Neural progenitor cell (in vitro differentiated cells): Measurements from ENCODE around the gene NBEAL2. TPM values are rescaled to one million over a fixed set of nuclear protein-coding genes. Genes with fewer than 3 reads are reported as not detected.
"Not testable (repeated sequence)": the region's sequence is repeated elsewhere in the genome, so short reads cannot be mapped to it uniquely, and the experiment has no call there.

Source experiments
- DNase-seq: peaks from one replicate; pipeline ENCODE4 v3.0.0-alpha.2; 2016; ENCODE audit warnings: low spot score
- H2AFZ ChIP-seq: fragments of 200-600 bp; sonication (generic); replicated peaks from 2 replicates; pipeline ENCODE4 v1.6.1; 2016; ENCODE audit warnings: antibody characterized with exemption
- H3F3A ChIP-seq: fragments of 200-600 bp; sonication (generic); 2 replicates; pipeline ENCODE4 v1.6.1; 2016; ENCODE audit warnings: antibody characterized with exemption, low read depth
- H3K27ac ChIP-seq: fragments of 200-600 bp; sonication (generic); 2 replicates; pipeline ENCODE4 v1.5.1; 2016; ENCODE audit warnings: mild to moderate bottlenecking
- H3K27me3 ChIP-seq: fragments of 200-600 bp; sonication (generic); 2 replicates; pipeline ENCODE4 v1.6.1; 2016; ENCODE audit warnings: mild to moderate bottlenecking, moderate library complexity
- H3K36me3 ChIP-seq: fragments of 200-600 bp; sonication (generic); 2 replicates; pipeline ENCODE4 v1.5.1; 2016
- H3K4me1 ChIP-seq: fragments of 200-600 bp; sonication (generic); 2 replicates; pipeline ENCODE4 v1.6.1; 2016; ENCODE audit warnings: mixed run types
- H3K4me2 ChIP-seq: fragments of 200-600 bp; sonication (generic); 2 replicates; pipeline ENCODE4 v1.6.1; 2016
- H3K4me3 ChIP-seq: fragments of 200-600 bp; sonication (generic); 2 replicates; pipeline ENCODE4 v1.5.1; 2016
- H3K79me2 ChIP-seq: fragments of 200-600 bp; sonication (generic); 2 replicates; pipeline ENCODE4 v1.6.1; 2016; ENCODE audit warnings: low read depth
- H3K9ac ChIP-seq: fragments of 200-600 bp; sonication (generic); 2 replicates; pipeline ENCODE4 v1.6.1; 2016
- H3K9me3 ChIP-seq: fragments of 200-600 bp; sonication (generic); 2 replicates; pipeline ENCODE4 v1.5.1; 2016; ENCODE audit warnings: low read depth
- H4K20me1 ChIP-seq: fragments of 200-600 bp; sonication (generic); 2 replicates; pipeline ENCODE4 v1.6.1; 2016; ENCODE audit warnings: low read depth
- H3K27ac Mint-ChIP-seq: 3 replicates; pipeline ENCODE4 v1.8.0; 2021; ENCODE audit warnings: mixed read lengths
- H3K27me3 Mint-ChIP-seq: 2 replicates; pipeline ENCODE4 v1.8.0; 2022; ENCODE audit warnings: low read depth, mild to moderate bottlenecking, inconsistent platforms, moderate library complexity, mixed read lengths; ENCODE audit not compliant: insufficient read depth
- H3K36me3 Mint-ChIP-seq: 3 replicates; pipeline ENCODE4 v1.8.0; 2021; ENCODE audit warnings: mixed read lengths
- H3K4me1 Mint-ChIP-seq: 3 replicates; pipeline ENCODE4 v1.8.0; 2021; ENCODE audit warnings: mixed read lengths
- H3K4me3 Mint-ChIP-seq: 3 replicates; pipeline ENCODE4 v1.8.0; 2021; ENCODE audit warnings: mild to moderate bottlenecking, moderate library complexity, mixed read lengths
- H3K9me3 Mint-ChIP-seq: 3 replicates; pipeline ENCODE4 v1.8.0; 2020; ENCODE audit warnings: mixed read lengths
- EZH2 ChIP-seq: fragments of 200-600 bp; sonication (generic); IDR thresholded peaks from 2 replicates; pipeline ENCODE4 v1.6.1; 2017; ENCODE audit warnings: antibody characterized with exemption, mild to moderate bottlenecking, moderate library complexity
- EZH2phosphoT487 ChIP-seq: fragments of 200-600 bp; sonication (generic); IDR thresholded peaks from 2 replicates; pipeline ENCODE4 v1.6.1; 2017; ENCODE audit warnings: antibody characterized with exemption
- total RNA-seq: library from RNA; depleted of rRNA; stranded (reverse); fragments of >200 nt; gene quantifications from 2 replicates; pipeline ENCODE4 v1.2.3, GENCODE V29; 2015; ENCODE audit warnings: low replicate concordance
- TF ChIP-seq, protein P1 (sequence below): fragments of 200-600 bp; sonication (generic); IDR thresholded peaks from 2 replicates; pipeline ENCODE4 v1.5.1; 2017; ENCODE audit warnings: antibody characterized with exemption, mild to moderate bottlenecking

Gene NBEAL2
- total RNA-seq, 1 donor from 2014 or later = 6.3 TPM

DNA sequence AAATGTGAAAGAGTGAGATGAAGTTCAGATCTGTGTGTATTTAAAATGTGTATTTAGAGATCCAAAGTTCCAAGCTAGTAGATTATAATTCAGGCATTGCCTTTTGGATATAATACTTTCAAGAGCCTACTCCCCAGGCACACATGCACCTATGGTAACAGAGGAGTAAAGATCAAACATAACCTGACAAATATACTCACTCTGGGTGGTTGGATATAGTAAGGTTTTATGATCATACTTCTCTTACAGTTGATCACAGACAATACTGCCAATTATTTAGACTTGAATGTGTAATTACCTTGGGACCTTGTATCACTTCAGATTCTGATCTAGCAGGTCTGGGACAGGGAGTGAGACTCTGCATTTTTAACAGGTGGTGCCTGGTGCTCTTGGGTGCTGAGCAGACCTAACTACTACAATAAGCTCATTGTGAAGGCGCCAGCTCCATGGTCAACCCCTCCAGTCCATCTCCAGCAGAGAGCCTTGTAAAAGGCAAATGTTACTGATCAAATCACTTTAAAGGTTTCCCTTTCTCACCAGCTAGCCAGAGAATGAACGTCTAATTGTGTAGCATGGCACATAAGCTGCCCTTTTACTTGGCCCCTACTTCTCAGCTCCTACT is 55.5 kb downstream of the NBEAL2 start:
- H3K27ac Mint-ChIP-seq = no peak overlapping the region
- no peaks in the 10 kb centered on the region for H3K9me3 Mint-ChIP-seq
- no peak for DNase-seq

DNA sequence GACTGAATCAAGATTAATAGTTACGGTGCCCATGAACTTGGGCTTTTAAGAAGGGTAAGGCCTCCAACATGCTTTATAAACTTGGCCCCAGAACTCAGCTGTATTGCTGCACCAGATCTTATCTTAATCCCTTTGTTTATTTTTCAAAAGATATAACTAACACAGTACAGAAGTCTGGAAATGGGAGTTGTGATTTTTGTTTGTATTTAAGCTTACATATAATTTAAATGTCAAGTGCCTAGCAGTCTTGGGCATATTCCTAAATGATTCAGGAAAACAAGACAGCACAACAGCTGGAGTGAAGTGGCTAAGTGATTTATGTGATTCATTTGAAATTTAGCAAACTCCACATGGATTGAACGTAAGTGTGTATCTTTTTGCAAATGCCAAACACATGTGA is 56.2 kb downstream of the NBEAL2 start:
- Mint-ChIP-seq H3K4me1 (no peaks in the 10 kb centered on the region), H3K4me3 (no peak overlapping the region), H3K36me3 (peaks cover 39% of the 10 kb centered on the region), H3K27me3 (no peaks in the 10 kb centered on the region), H3K9me3 (no peaks in the 10 kb centered on the region), H3K27ac (no peak overlapping the region)
- peaks cover 26% of the 10 kb centered on the region for H3K36me3 ChIP-seq
- no peaks in the 10 kb centered on the region for H3F3A ChIP-seq
- H3K9ac ChIP-seq = no peak overlapping the region
- H3K27ac ChIP-seq = no peak overlapping the region
- H3K4me2 ChIP-seq = no peak overlapping the region
- H2AFZ ChIP-seq = no peak overlapping the region
- H3K4me3 ChIP-seq = no peak overlapping the region
- TF ChIP-seq EZH2 (no peak), EZH2phosphoT487 (no peak)
- TF ChIP-seq, protein P1, sequence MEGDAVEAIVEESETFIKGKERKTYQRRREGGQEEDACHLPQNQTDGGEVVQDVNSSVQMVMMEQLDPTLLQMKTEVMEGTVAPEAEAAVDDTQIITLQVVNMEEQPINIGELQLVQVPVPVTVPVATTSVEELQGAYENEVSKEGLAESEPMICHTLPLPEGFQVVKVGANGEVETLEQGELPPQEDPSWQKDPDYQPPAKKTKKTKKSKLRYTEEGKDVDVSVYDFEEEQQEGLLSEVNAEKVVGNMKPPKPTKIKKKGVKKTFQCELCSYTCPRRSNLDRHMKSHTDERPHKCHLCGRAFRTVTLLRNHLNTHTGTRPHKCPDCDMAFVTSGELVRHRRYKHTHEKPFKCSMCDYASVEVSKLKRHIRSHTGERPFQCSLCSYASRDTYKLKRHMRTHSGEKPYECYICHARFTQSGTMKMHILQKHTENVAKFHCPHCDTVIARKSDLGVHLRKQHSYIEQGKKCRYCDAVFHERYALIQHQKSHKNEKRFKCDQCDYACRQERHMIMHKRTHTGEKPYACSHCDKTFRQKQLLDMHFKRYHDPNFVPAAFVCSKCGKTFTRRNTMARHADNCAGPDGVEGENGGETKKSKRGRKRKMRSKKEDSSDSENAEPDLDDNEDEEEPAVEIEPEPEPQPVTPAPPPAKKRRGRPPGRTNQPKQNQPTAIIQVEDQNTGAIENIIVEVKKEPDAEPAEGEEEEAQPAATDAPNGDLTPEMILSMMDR = no peak
- no peaks in the 10 kb centered on the region for H4K20me1 ChIP-seq
- no peaks in the 10 kb centered on the region for H3K27me3 ChIP-seq
- H3K9me3 ChIP-seq = no peaks in the 10 kb centered on the region
- no peaks in the 10 kb centered on the region for H3K79me2 ChIP-seq
- DNase-seq = no peak
- no peaks in the 10 kb centered on the region for H3K4me1 ChIP-seq

More for the DNA sequence above, 55.5 kb downstream of the NBEAL2 start:
- Histone ChIP-seq H3K27me3 (no peaks in the 10 kb centered on the region), H3K27ac (no peak overlapping the region), H4K20me1 (no peaks in the 10 kb centered on the region), H3K4me1 (no peaks in the 10 kb centered on the region), H3K4me3 (no peak overlapping the region), H3F3A (no peaks in the 10 kb centered on the region), H3K79me2 (no peaks in the 10 kb centered on the region), H3K4me2 (no peak overlapping the region), H2AFZ (no peak overlapping the region), H3K9me3 (no peaks in the 10 kb centered on the region), H3K9ac (no peak overlapping the region), H3K36me3 (peaks cover 26% of the 10 kb centered on the region)
- TF ChIP-seq, protein P1 = no peak
- TF ChIP-seq EZH2 (no peak), EZH2phosphoT487 (no peak)
- Mint-ChIP-seq H3K4me3 (no peak overlapping the region), H3K27me3 (no peaks in the 10 kb centered on the region), H3K4me1 (no peaks in the 10 kb centered on the region), H3K36me3 (peaks cover 36% of the 10 kb centered on the region)

DNA sequence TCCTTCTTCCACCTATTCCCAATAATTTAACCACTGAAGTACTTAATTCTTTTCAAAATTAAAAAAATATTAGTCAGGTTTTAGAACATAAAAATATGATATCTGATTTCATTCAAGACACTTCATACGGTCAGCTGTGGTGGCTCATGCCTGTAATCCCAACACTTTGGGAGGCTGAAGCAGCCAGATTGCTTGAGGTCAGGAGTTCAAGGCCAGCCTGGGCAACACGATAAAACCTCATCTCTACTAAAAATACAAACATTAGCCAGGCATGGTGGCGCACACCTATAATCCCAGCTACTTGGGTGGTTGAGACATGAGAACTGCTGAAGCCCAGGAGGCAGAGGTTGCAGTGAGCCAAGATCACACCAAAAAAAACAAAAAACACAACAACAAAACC is 56.7 kb downstream of the NBEAL2 start:
- Mint-ChIP-seq H3K27ac (no peak overlapping the region), H3K4me1 (no peaks in the 10 kb centered on the region), H3K27me3 (no peaks in the 10 kb centered on the region), H3K9me3 (no peaks in the 10 kb centered on the region), H3K36me3 (peaks cover 39% of the 10 kb centered on the region), H3K4me3 (no peak overlapping the region)
- H4K20me1 ChIP-seq = no peaks in the 10 kb centered on the region
- H3K4me3 ChIP-seq = no peak overlapping the region
- peaks cover 31% of the 10 kb centered on the region for H3K36me3 ChIP-seq
- no peaks in the 10 kb centered on the region for H3K27me3 ChIP-seq
- H3F3A ChIP-seq = no peaks in the 10 kb centered on the region
- no peak for TF ChIP-seq EZH2phosphoT487
- H3K27ac ChIP-seq = no peak overlapping the region
- H3K9me3 ChIP-seq = no peaks in the 10 kb centered on the region
- H2AFZ ChIP-seq = no peak overlapping the region
- H3K9ac ChIP-seq = no peak overlapping the region
- DNase-seq = no peak
- H3K79me2 ChIP-seq = no peaks in the 10 kb centered on the region
- no peak overlapping the region for H3K4me2 ChIP-seq
- no peaks in the 10 kb centered on the region for H3K4me1 ChIP-seq

DNA sequence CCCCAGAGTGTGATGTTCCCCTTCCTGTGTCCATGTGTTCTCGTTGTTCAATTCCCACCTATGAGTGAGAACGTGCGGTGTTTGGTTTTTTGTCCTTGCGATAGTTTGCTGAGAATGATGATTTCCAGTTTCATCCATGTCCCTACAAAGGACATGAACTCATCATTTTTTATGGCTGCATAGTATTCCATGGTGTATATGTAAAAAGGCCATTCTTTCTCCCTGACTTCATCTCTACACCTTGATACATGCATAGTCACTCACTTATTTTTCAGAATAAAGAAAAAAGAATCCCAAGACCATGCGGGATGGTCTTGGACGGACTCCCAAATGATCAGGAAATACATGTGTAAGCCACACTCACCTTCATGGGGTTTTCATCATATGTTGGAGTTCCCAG is 57.8 kb downstream of the NBEAL2 start:
- H3K4me1 Mint-ChIP-seq, H3K27me3 ChIP-seq, H3K4me1 ChIP-seq, H3K4me3 ChIP-seq, H3K4me3 Mint-ChIP-seq, H3K9ac ChIP-seq, H2AFZ ChIP-seq, H3K27ac ChIP-seq, H3K27ac Mint-ChIP-seq, H3K4me2 ChIP-seq, H3K27me3 Mint-ChIP-seq, H3K79me2 ChIP-seq, H3F3A ChIP-seq, H4K20me1 ChIP-seq, H3K9me3 Mint-ChIP-seq, H3K9me3 ChIP-seq, DNase-seq: not testable (repeated sequence)
- peaks cover 39% of the 10 kb centered on the region for H3K36me3 Mint-ChIP-seq
- H3K36me3 ChIP-seq = peaks cover 35% of the 10 kb centered on the region
